GM19455 (cell line): ENCODE measurements around the gene ACOT12.

ENCODE experiments used
- ATAC-seq: cut with Tn5 transposase; IDR thresholded peaks from one replicate; pipeline ENCODE4 v1.9.1; 2021; ENCODE audit not compliant: unreplicated experiment

ACOT12 gene

GRCh38 chr5:81401266-81401665 lies 7.3 kb upstream of the ACOT12 start:
- ATAC-seq: no peak

DNA sequence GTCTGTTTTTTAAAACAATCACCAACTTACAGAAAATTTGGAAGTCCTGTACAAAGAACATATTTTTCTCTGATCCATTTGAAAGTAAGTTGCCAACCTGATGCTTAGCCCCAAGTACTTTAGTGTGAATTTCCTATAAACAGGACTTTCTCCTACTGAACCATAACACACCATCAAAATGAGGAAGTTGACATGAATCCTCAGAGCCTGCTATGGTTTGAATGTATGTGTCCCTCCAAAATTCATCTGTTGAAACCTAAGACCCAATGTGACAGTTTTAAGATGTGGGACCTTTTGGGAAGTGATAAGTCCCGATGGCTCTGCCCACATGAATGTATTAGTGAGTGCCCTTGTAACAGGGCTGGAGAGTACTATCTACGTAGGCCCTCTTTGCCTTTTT lies 6.4 kb upstream of the ACOT12 start:
- no peak for ATAC-seq

GRCh38 chr5:81398741-81399140 lies 4.8 kb upstream of the ACOT12 start:
- ATAC-seq: no peak

DNA sequence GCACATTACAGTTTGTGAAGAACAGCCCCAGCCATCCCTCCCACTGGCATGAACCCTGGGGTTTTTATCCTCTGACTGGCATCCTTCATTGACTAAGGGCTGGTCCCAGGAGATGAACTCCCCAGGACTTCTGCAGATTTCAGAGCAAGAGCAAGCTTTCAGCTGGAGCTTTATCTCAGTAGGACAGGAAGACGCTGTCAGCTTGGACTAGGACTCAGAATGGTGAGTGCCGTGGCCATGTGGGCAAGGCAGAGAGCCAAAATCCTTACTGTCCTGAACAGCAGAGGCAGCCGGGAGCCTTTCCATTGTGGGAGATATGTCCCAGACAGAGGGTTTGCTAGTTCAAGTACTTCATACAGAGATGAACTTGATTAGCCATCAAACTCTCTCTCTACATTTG lies 3.2 kb upstream of the ACOT12 start:
- no peak for ATAC-seq

DNA sequence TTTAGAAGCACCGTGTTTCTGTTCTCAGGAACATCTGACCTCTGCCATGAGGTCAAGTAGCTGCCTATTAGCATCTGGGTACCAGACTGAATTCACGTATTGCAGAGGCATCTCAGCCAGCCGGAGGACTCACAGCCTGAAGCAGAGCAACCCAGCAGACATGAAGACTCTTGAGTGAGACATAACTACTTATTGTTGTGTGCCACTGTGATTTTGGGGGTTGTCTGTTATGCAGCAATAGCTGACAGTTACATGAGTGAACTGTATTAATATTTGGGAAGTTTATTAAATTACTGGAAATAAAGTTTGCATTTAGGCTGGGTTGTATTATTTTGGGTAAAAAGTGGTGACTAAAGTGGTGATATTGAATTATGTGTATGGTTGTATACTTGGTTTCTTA lies 1.3 kb upstream of the ACOT12 start:
- ATAC-seq: no peak

DNA sequence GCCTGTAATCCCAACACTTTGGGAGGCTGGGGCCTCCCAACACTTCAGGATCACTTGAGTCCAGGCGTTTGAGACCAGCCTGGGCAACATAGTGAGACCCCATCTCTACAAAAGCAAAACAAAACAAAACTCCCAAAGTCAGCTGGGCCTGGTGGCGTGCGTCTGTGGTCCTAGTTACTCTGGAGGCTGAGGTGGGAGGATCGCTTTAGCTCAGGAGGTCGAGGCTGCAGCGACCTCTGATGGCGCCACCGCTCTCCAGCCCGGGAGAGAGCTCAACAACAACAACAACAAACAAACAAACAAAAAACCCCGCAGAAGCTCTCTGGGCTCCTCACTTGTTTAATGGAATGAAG lies 528 bp downstream of the ACOT12 start:
- ATAC-seq: no peak

- ATAC-seq: no peak
Observed at GRCh38 chr5:81389025-81389424, 4.9 kb downstream of the ACOT12 start.

- ATAC-seq: no peak
Observed at GRCh38 chr5:81388169-81388568, 5.8 kb downstream of the ACOT12 start.

DNA sequence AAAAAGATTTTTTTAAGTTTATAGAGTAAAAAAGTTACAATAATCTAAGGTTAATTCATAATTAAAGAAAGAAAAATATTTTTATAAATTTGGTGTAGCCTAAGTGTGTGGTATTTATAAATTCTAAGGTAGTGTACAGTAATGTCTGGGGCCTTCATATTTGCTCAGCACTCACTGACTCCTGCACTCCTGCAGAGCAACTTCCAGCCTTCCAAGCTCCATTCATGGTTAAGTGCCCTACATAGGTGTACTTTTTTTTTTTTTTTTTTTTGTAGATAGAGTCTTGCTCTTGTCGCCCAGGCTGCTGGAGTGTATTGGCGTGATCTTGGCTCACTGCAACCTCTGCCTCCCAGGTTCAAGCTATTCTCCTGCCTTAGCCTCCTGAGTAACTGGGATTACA lies 10.1 kb downstream of the ACOT12 start:
- ATAC-seq: no peak

DNA sequence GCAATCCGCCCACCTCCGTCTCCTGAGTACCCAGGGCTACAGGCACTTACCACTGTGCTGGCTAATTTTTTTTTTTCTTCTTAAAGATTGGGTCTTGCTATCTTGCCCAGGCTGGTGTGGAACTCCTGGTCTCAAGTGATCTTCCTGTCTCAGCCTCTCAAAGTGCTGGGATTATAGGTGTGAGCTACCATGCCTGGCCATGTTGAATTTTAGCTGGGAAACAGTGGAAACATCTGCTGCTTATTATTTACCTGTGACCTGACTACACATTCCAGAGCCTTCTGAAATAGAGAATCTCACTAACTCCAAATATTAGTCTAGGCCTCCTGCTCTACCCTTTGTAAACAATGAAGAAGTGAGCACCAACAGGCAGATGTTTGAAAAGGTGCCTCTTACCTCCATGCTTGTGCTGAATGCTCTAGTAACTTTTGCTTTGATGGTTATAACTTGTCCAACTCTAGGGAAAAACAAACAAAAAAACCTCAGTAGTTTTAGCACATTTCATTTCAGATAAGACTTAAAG lies 22.5 kb downstream of the ACOT12 start:
- no peak for ATAC-seq

- ATAC-seq: no peak
Observed at GRCh38 chr5:81370912-81371311, 23.0 kb downstream of the ACOT12 start.

DNA sequence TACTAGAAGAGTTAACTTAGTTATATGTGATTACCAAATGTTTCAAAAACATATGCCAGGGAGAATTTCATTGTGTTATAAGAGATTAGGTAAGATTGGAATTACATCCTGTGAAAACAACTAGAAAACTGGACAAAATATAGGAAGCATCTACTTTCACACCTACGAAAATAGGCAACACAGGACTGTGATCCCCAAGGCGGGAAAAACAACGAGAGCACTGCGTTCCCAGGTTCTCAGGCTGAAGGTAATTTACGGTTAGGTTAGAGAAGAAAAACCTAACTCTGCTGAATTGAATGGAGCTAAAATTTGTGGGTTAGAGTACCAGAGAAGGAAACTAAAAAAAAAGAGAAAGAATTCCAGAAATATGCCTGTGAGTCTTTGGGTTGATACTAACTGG lies 28.4 kb downstream of the ACOT12 start:
- ATAC-seq: no peak

GRCh38 chr5:81363093-81363871 lies 30.7 kb downstream of the ACOT12 start:
- no peak for ATAC-seq

- ATAC-seq: no peak
Observed at GRCh38 chr5:81361600-81361999, 32.3 kb downstream of the ACOT12 start.

DNA sequence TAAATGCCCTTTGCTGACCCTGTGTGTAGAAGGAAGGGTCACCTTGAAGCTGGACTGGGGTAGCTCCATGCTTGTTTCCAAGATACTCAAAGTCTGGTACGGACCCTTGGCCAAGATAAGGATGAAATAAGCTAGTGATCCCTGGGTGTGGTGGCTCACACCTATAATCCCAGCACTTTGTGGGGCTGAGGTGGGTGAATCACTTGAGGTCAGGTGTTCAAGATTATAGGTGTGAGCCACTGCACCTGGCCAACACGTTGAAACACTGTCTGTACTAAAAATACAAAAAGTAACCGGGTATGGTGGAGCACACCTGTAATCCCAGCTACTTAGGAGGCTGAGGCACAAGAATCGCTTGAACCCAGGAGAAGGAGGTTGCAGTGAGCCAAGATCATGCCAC lies 33.3 kb downstream of the ACOT12 start:
- ATAC-seq: no peak

GRCh38 chr5:81359881-81360280 lies 34.1 kb downstream of the ACOT12 start:
- no peak for ATAC-seq

- no peak for ATAC-seq
Observed at GRCh38 chr5:81359108-81359507, 34.8 kb downstream of the ACOT12 start.

DNA sequence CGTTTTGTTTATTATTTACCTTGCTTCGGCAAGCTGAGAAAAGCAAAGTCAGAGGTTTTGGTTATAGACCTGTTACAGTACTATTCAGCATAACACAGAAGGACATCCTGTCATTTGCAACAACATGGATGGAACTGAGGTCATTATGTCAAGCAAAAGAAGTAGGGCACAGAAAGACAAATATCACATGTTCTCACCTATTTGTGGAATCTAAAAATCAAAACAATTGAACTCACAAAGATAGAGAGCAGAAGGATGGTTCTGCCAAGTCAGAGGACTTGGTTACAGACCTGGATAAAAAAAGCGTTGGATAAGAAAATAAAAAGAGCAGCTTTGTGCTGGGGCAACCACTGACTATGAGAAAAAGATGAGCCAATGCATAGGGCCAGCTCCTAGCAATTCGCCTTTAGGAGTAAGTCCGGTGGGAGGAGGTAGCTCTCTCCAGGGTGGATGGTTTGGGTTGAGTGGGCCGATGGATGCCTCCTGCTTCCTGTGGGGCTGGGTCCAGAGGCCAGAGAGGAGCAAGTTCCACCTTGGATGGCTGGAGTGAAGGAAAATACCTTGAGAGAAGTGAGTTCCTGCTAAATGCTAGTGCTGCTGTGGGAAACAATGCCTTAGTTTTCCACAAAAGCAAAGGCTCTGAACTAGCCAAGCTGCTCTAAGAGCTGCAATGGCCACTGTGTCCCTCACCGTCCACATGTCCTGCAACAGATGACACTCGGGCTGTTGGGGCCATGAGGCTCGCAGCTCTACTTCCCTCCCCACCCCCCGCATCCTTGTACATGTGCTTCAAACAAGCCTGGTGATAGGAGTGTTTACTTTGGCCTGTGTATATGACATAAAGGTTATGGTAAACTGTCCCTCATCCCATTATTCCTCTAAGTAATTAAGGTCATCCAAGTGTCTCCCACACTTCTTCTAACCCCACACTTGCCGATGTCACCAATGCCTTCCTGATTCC lies 38.4 kb downstream of the ACOT12 start:
- ATAC-seq: no peak

- no peak for ATAC-seq
Observed at GRCh38 chr5:81354093-81354492, 39.8 kb downstream of the ACOT12 start.

GRCh38 chr5:81353189-81353588 lies 40.7 kb downstream of the ACOT12 start:
- ATAC-seq: no peak

DNA sequence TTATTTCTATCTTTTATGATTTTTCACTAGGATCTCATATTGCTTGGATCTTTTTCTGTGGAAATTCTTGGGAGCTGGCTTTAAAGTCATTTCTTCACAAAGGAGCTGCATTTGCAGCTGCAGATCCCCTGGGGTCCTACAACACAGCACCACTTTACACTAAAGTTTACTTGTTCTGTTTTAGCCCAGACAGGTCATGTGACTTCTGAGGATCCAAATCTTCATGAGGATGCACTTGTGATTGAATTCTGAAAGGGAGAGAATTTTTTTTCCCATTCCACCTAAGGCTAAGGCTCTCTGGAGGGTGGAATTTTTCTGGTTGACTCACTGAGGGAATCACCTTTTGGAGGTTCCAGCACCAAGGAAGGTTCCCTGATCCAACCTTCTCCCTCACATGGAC lies 43.4 kb downstream of the ACOT12 start:
- ATAC-seq: no peak

GRCh38 chr5:81349161-81349560 lies 44.8 kb downstream of the ACOT12 start:
- no peak for ATAC-seq
